ENCODE results near the gene GSN. TPM values are rescaled to one million over a fixed set of nuclear protein-coding genes. Genes with fewer than 3 reads are reported as not detected.

The GSN gene
- total and polyA plus RNA-seq, 9 of the 15 experiments (the other 6 are each of a cell fraction or from before 2014, with no cell fraction given): 0.39 to 16.6 (median 8.2) TPM

DNA sequence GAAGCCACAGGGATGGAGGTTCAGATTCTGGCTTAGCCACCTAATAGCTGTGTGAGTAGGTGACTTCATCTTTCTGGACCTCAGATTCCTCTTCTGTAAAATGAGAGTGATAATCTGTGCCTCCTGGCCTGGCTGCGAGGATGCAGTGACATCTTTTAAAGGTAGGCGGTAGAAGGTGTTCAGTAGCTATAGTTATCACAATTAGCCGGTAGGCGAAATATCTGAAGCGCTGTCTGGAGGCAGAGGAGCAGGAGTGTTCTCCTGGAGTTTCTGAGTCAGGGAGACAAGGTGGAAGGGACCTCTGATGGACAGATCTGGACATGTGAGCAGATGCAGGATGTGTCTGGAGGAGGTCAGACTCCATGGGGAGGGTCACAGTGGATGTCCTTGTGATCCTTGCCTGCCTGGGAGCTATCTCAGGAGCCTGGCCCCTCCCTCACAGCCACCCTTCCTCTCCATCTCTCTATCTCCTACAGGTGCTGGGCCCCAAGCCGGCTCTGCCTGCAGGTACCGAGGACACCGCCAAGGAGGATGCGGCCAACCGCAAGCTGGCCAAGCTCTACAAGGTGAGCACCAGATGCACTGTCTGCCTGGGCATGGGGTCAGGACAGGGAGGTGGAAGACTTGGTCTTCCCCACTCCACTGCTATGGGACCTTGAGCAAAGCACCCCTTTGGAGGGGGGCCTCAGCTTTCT lies 45.6 kb downstream of the GSN start:
- ATAC-seq (no peak), DNase-seq (ENCODE audit: extremely low read depth in 1 of 4, low spot score in 3 of 4) (no peak), FAIRE-seq (no peak)
- POLR2A ChIA-PET: interaction anchor here (0.6 to 1.1 kb wide), 5 partner anchors 10 to 100 kb away, joined by 3 to 4 read pairs (median 3); no protein-coding TSS in a partner anchor
- Histone ChIP-seq H3K4me2 (ENCODE audit: insufficient read depth, low read length) (no peak overlapping the region), H3K36me3 (ENCODE audit: control insufficient read depth, insufficient read depth, low read length) (no peaks in the 10 kb centered on the region; the same call in 2 of the 3 replicates), H3K9me1 (ENCODE audit: control insufficient read depth, insufficient read depth, low read length) (no peaks in the 10 kb centered on the region), H3K9ac (ENCODE audit: insufficient read depth in 1 of 2, low read depth in 2 of 2, low read length in 2 of 2) (peak overlapping the region in 1 of 2 experiments; percentile 20; a peak in 1 of 4 replicates), H3K4me3 (no peak overlapping the region), H3K79me2 (ENCODE audit: control insufficient read depth, insufficient read depth, low read length) (no peaks in the 10 kb centered on the region), H2AFZ (ENCODE audit: low read depth, low read length) (no peak overlapping the region), H4K20me1 (replicated peaks; ENCODE audit: control insufficient read depth, insufficient read depth, low read length) (no peaks in the 10 kb centered on the region), H3K4me1 (replicated peaks in 1 of 2; ENCODE audit: control insufficient read depth in 2 of 2, insufficient read depth in 2 of 2, low read length in 2 of 2) (peaks cover 0 to 9% of the 10 kb centered on the region in 2 experiments; a peak in 1 of 5 replicates), H3K27me3 (ENCODE audit: control insufficient read depth in 2 of 2, insufficient read depth in 2 of 2, low read length in 2 of 2) (no peaks in the 10 kb centered on the region), H3K27ac (ENCODE audit: extremely low read depth, low read depth, low read length) (no peak overlapping the region), H3K9me3 (replicated peaks; ENCODE audit: control insufficient read depth, insufficient read depth, low read depth, low read length) (no peaks in the 10 kb centered on the region)
- intact Hi-C loops (cut with micrococcal nuclease): no loop called here
- 67% methylated on average over 10 of the region's 10 CpGs for WGBS (ENCODE audit: insufficient coverage, low coverage, missing lambda C conversion rate)
- no TSS peak for BruUV-seq (replicated peaks)
- in situ Hi-C loops (cut with MboI): no loop called here
- CTCF ChIA-PET (ENCODE audit: low intra/inter-chr PET ratio): no interaction called here
- no peak for TF ChIP-seq TAF9B (IDR thresholded peaks at IDR 0.05; ENCODE audit: partially characterized antibody)
- TF ChIP-seq, protein P1, sequence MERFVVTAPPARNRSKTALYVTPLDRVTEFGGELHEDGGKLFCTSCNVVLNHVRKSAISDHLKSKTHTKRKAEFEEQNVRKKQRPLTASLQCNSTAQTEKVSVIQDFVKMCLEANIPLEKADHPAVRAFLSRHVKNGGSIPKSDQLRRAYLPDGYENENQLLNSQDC (CRISPR knock-in tag; IDR thresholded peaks at IDR 0.05): no peak
- TF ChIP-seq POLR2B (IDR thresholded peaks at IDR 0.05; ENCODE audit: low read depth, partially characterized antibody): no peak
- TF ChIP-seq CEBPG (CRISPR knock-in tag; IDR thresholded peaks at IDR 0.05): no peak
- no peak for TF ChIP-seq CEBPG (tag; conservative IDR thresholded peaks at IDR 0.05 in 1 of 2, IDR thresholded peaks at IDR 0.05 in 1 of 2)
- no peak for TF ChIP-seq SREBF1 (IDR thresholded peaks at IDR 0.05; ENCODE audit: borderline replicate concordance, low read depth, low read length)

Data from K562 (cell line).